GM19099 (cell line): Measurements from ENCODE around the gene PHF21A.

Experiments
- POLR2A ChIP-seq: IDR thresholded peaks from 3 replicates; pipeline ENCODE4 v1.6.1; 2011; ENCODE audit warnings: low read depth; ENCODE audit not compliant: insufficient read length; ENCODE audit errors: extremely low read depth

The PHF21A gene

GRCh38 chr11:45931739-45932138 is 189.5 kb downstream of the PHF21A start:
- TF ChIP-seq POLR2A: no peak

- TF ChIP-seq POLR2A: no peak
Observed at GRCh38 chr11:45930951-45931570, 190.2 kb downstream of the PHF21A start.

DNA sequence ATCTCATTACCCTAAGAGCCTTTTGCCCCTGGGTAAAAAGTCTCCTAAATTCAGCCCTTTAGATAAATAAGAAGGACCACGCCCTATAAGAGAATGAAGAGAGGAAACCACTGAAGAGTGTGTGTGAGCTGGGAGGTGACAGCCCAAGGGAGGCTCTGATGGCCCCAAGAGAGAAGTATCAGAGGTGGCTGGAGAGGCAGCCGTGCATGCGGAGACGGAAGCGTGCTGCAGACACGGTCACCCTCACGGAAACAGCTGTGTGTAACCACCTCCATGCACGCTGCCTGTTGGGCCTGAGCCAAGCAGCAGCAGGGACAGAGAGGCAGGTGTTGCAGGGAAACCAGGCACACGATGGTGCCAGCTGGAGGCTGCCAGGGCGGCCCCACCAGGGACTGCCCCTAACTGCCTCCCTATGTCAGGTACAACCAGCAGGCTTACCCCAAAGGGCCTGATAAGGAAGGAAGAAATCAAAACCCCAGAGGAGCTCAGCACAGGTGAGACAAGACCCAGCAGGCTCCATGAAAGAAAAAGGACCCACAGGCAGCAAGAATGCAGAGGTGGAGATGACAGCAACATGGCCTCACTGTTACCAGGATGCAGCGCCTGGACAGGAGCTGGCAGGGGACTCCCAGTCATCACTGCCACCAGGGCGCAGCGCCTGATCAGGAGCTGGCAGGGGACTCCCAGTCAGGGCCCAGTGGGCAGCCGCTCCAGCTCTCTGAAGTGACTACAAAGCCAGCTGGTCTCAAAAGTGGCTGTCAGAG is 191.0 kb downstream of the PHF21A start:
- peak; percentile 19 for TF ChIP-seq POLR2A

GRCh38 chr11:45929486-45930030 is 191.7 kb downstream of the PHF21A start:
- TF ChIP-seq POLR2A: peak; percentile 33

DNA sequence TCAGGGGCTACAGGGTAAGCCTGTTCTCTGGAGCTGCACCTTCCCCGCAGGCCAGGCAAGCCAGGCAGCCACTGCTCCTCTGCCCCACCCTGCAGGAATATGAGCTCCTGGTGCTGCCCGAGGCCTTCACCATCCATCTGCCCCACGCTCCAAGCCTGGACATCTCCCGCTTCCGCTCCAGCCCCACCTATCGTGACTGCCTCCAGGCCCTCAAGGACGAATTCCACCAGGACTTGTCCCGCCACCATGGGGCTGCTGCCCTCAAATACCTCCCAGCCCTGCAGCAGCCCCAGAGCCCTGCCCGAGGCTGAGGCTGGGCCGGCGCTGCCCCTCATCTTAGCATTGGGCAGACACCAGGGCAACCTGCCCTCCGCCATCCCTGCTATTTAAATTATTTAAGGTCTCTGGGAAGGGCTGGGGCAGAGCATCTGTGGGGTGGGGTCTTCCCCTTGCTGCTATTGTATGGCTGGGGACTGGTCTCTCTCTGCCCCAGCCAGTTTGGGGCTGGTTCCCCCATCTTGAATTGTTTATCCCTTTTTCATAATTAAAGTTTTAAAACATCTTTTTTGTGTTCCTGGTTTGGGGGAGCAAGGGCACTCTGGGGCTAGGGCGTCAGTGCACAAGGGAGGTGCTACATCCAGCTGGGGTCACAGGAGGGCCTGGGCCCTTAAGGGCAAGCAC is 192.6 kb downstream of the PHF21A start:
- TF ChIP-seq POLR2A: no peak

DNA sequence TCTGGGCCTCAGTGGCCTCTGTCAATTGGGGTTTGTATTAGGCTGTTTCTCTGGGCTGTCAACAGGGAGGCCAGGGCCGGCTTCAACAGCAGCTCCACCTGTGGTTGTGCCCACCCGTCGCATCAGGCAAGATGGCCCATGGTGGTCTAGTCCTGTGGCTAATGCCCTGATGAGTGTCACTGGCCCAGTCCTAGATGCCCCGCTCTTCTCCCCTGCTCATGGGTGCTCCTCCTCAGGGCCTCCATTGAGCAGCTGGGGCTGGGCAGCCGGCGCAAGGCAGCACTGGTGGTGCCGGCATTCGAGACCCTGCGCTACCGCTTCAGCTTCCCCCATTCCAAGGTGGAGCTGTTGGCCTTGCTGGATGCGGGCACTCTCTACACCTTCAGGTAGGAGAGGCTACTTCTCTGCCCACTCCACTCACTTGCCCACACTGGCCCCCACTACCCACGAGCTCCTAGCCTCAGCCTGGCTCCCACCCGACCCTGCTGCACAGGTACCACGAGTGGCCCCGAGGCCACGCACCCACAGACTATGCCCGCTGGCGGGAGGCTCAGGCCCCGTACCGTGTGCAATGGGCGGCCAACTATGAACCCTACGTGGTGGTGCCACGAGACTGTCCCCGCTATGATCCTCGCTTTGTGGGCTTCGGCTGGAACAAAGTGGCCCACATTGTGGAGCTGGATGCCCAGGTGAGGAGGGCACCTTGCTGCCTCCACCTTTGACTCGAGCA is 193.4 kb downstream of the PHF21A start:
- no peak for TF ChIP-seq POLR2A

DNA sequence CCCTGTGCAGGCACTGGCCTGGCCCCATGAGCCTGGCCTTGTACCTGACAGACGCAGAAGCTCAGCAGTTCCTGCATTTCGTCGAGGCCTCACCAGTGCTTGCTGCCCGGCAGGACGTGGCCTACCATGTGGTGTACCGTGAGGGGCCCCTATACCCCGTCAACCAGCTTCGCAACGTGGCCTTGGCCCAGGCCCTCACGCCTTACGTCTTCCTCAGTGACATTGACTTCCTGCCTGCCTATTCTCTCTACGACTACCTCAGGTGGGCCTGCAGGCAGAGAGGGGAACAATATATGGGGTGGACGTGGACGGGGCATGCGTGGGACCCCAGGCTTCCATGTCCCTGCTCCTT is 193.9 kb downstream of the PHF21A start:
- no peak for TF ChIP-seq POLR2A

GRCh38 chr11:45926536-45927331 is 194.5 kb downstream of the PHF21A start:
- no peak for TF ChIP-seq POLR2A

DNA sequence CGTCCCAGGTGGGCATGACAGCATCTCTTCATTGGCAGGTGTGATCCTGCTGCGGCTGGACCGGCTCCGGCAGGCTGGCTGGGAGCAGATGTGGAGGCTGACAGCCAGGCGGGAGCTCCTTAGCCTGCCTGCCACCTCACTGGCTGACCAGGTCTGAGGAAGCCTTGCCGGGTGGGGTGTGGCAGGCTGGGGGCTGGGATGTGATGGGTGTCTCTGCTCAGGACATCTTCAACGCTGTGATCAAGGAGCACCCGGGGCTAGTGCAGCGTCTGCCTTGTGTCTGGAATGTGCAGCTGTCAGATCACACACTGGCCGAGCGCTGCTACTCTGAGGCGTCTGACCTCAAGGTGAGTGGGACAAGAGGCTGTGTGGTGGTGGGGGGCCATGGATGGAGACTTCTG is 195.3 kb downstream of the PHF21A start:
- no peak for TF ChIP-seq POLR2A

- no peak for TF ChIP-seq POLR2A
Observed at GRCh38 chr11:45925550-45925949, 195.7 kb downstream of the PHF21A start.

- no peak for TF ChIP-seq POLR2A
Observed at GRCh38 chr11:45924927-45925326, 196.3 kb downstream of the PHF21A start.

GRCh38 chr11:45924036-45924915 is 197.0 kb downstream of the PHF21A start:
- TF ChIP-seq POLR2A: no peak

- TF ChIP-seq POLR2A: no peak
Observed at GRCh38 chr11:45922425-45923082, 198.7 kb downstream of the PHF21A start, which contains the start of gene LARGE2. Gene LARGE2 (plus strand): TSS chr11:45922656. CDS start chr11:45922883, 227 bp downstream.
